GM21447 (cell line): ENCODE data around the gene PARVA.

Experiments used
- ATAC-seq: cut with Tn5 transposase; IDR thresholded peaks from one replicate; pipeline ENCODE4 v1.9.1; 2021; ENCODE audit not compliant: unreplicated experiment

Gene PARVA

GRCh38 chr11:12544986-12545775 is 167.8 kb downstream of the PARVA start:
- no peak for ATAC-seq

- no peak for ATAC-seq
Observed at GRCh38 chr11:12546122-12546521, 168.8 kb downstream of the PARVA start.

- ATAC-seq = no peak
Observed at GRCh38 chr11:12546660-12547059, 169.3 kb downstream of the PARVA start.

GRCh38 chr11:12547953-12548650 is 170.7 kb downstream of the PARVA start:
- ATAC-seq = no peak

- no peak for ATAC-seq
Observed at GRCh38 chr11:12552692-12553091, 175.3 kb downstream of the PARVA start.

GRCh38 chr11:12554122-12554521 is 176.8 kb downstream of the PARVA start:
- no peak for ATAC-seq

- no peak for ATAC-seq
Observed at GRCh38 chr11:12556155-12556554, 178.8 kb downstream of the PARVA start.

GRCh38 chr11:12556788-12557384 is 179.5 kb downstream of the PARVA start:
- no peak for ATAC-seq

- ATAC-seq = no peak
Observed at GRCh38 chr11:12559011-12559410, 181.6 kb downstream of the PARVA start.

GRCh38 chr11:12560362-12560761 is 183.0 kb downstream of the PARVA start:
- ATAC-seq = no peak

GRCh38 chr11:12560861-12561260 is 183.5 kb downstream of the PARVA start:
- no peak for ATAC-seq

GRCh38 chr11:12564012-12564411 is 186.6 kb downstream of the PARVA start:
- ATAC-seq = no peak

GRCh38 chr11:12565406-12565805 is 188.0 kb downstream of the PARVA start:
- ATAC-seq = no peak

GRCh38 chr11:12567746-12568460 is 190.5 kb downstream of the PARVA start:
- ATAC-seq = no peak

GRCh38 chr11:12569499-12570425 is 192.4 kb downstream of the PARVA start:
- ATAC-seq = no peak

- ATAC-seq = no peak
Observed at GRCh38 chr11:12573707-12574485, 196.5 kb downstream of the PARVA start.

- no peak for ATAC-seq
Observed at GRCh38 chr11:12577725-12578644, 200.6 kb downstream of the PARVA start.

GRCh38 chr11:12581416-12581815 is 204.0 kb downstream of the PARVA start:
- no peak for ATAC-seq

GRCh38 chr11:12581923-12582322 is 204.6 kb downstream of the PARVA start:
- no peak for ATAC-seq
